NCI-H1417 treated with DMSO at 0.1 percent for 48 hours (cell line): ENCODE results near the gene CD248.
"Not testable (repeated sequence)": the region's sequence is repeated elsewhere in the genome, so short reads cannot be mapped to it uniquely, and the experiment has no call there.

Experiments
- DNase-seq: peaks from one replicate; lab custom pipeline; 2025; lab: John Stamatoyannopoulos, UW

The CD248 gene

GRCh38 chr11:66328302-66329144, 11.7 kb upstream of the CD248 start:
- no peak for DNase-seq

- DNase-seq: no peak
These were observed 11.1 kb upstream of the CD248 start for GRCh38 chr11:66328031-66328301.

- DNase-seq: no peak
These were observed 10.6 kb upstream of the CD248 start for GRCh38 chr11:66327171-66328030.

GRCh38 chr11:66326261-66327111, 9.6 kb upstream of the CD248 start:
- DNase-seq: no peak

GRCh38 chr11:66325263-66325671, 8.4 kb upstream of the CD248 start:
- DNase-seq: no peak

- no peak for DNase-seq
These were observed 7.8 kb upstream of the CD248 start for GRCh38 chr11:66324664-66325063.

GRCh38 chr11:66323684-66324083, 6.8 kb upstream of the CD248 start:
- no peak for DNase-seq

GRCh38 chr11:66322732-66323427, 6.0 kb upstream of the CD248 start:
- DNase-seq: no peak

GRCh38 chr11:66321606-66322005, 4.8 kb upstream of the CD248 start:
- DNase-seq: no peak

- not testable (repeated sequence) for DNase-seq
These were observed 3.9 kb upstream of the CD248 start for GRCh38 chr11:66320748-66321147.

- DNase-seq: not testable (repeated sequence)
These were observed 3.4 kb upstream of the CD248 start for GRCh38 chr11:66320289-66320688.

- DNase-seq: no peak
These were observed 1.7 kb upstream of the CD248 start for GRCh38 chr11:66318600-66318970.

- DNase-seq: no peak
These were observed 1.1 kb upstream of the CD248 start for GRCh38 chr11:66317723-66318599.

- no peak for DNase-seq
These were observed 478 bp upstream of the CD248 start for GRCh38 chr11:66317322-66317722.

- DNase-seq: no peak
These were observed 678 bp downstream of the CD248 start for GRCh38 chr11:66315921-66316811.

- DNase-seq: no peak
These were observed 1.4 kb downstream of the CD248 start for GRCh38 chr11:66315498-66315885.

GRCh38 chr11:66314561-66315497, 2.0 kb downstream of the CD248 start:
- no peak for DNase-seq

- no peak for DNase-seq
These were observed 2.7 kb downstream of the CD248 start for GRCh38 chr11:66314186-66314501.
